A673 (cell line): Measurements from ENCODE around the gene MMP3. TPM values are rescaled to one million over a fixed set of nuclear protein-coding genes. Genes with fewer than 3 reads are reported as not detected.

ENCODE experiments used
- BruUV-seq: library from RNA; stranded (reverse); fragments of 400-500 nt; replicated peaks from 2 replicates; lab custom pipeline; 2021; lab: Mats Ljungman, UMichigan
- CTCF ChIA-PET: fragments of 300-600 bp; sonication (Branson Sonifier 250); formaldehyde crosslinking; loops from one replicate; lab custom pipeline; 2022; ENCODE audit warnings: antibody characterized with exemption; lab: Charles Lee
- POLR2A ChIA-PET: fragments of 300-600 bp; sonication (Branson Sonifier 250); formaldehyde crosslinking; loops from one replicate; lab custom pipeline; 2022; ENCODE audit warnings: antibody characterized with exemption; ENCODE audit not compliant: low non-redundant PET; lab: Charles Lee
- DNase-seq: peaks from one replicate; pipeline ENCODE4 v3.0.0-alpha.2; 2015; ENCODE audit warnings: low spot score
- H3K27ac ChIP-seq: fragments of 200-600 bp; sonication (generic); 2 replicates; pipeline ENCODE4 v1.5.1; 2016; ENCODE audit warnings: mixed run types, low read depth, mild to moderate bottlenecking, mixed read lengths, antibody characterized with exemption, low read length; ENCODE audit not compliant: poor library complexity, severe bottlenecking
- H3K27me3 ChIP-seq: fragments of 200-600 bp; sonication (generic); replicated peaks from 2 replicates; pipeline ENCODE4 v1.6.1; 2017; ENCODE audit warnings: mixed run types, low read depth, mild to moderate bottlenecking, mixed read lengths, antibody characterized with exemption, low read length; ENCODE audit not compliant: insufficient read depth, poor library complexity
- H3K36me3 ChIP-seq: fragments of 200-600 bp; sonication (generic); 2 replicates; pipeline ENCODE4 v1.6.1; 2016; ENCODE audit warnings: mixed run types, mild to moderate bottlenecking, mixed read lengths, antibody characterized with exemption, low read length; ENCODE audit not compliant: insufficient read depth, poor library complexity, severe bottlenecking
- H3K4me1 ChIP-seq: fragments of 200-600 bp; sonication (generic); 2 replicates; pipeline ENCODE4 v1.6.1; 2017; ENCODE audit warnings: mixed run types, mild to moderate bottlenecking, mixed read lengths, antibody characterized with exemption, low read length; ENCODE audit not compliant: insufficient read depth, poor library complexity, severe bottlenecking
- H3K4me3 ChIP-seq: fragments of 200-600 bp; sonication (generic); 2 replicates; pipeline ENCODE4 v1.5.1; 2016; ENCODE audit warnings: low read depth, mixed run types, mild to moderate bottlenecking, mixed read lengths, low read length; ENCODE audit not compliant: poor library complexity, severe bottlenecking
- H3K9me3 ChIP-seq: fragments of 200-600 bp; sonication (generic); 2 replicates; pipeline ENCODE4 v1.6.1; 2016; ENCODE audit warnings: mixed run types, low read depth, mild to moderate bottlenecking, mixed read lengths, antibody characterized with exemption, low read length; ENCODE audit not compliant: poor library complexity, severe bottlenecking
- CTCF ChIP-seq: fragments of 300-800, 200-600 bp; sonication (generic); conservative IDR thresholded peaks from 2 replicates; pipeline ENCODE4 v1.5.1; 2017; ENCODE audit warnings: low read depth, mild to moderate bottlenecking, antibody characterized with exemption, low read length, moderate library complexity, mixed read lengths
- EZH2 ChIP-seq: fragments of 200-600 bp; sonication (generic); IDR thresholded peaks from 2 replicates; pipeline ENCODE4 v1.6.1; 2017; ENCODE audit warnings: borderline replicate concordance, low read depth, mild to moderate bottlenecking, mixed read lengths, antibody characterized with exemption, low read length; ENCODE audit not compliant: poor library complexity, severe bottlenecking
- intact Hi-C: fragments of 100-400 bp; cut with micrococcal nuclease; formaldehyde crosslinking; loops from one replicate; pipeline ENCODE4 v1.10.0; 2022; ENCODE audit not compliant: unreplicated experiment
- total RNA-seq: library from RNA; stranded (reverse); gene quantifications from 2 replicates; pipeline ENCODE4 v1.2.3, GENCODE V29; 2021

MMP3 gene
- total RNA-seq, 1 experiment from 2014 or later: 1.3 TPM

GRCh38 chr11:102883141-102883540 lies 39.7 kb upstream of the MMP3 start:
- CTCF ChIA-PET: no interaction called here
- H3K27ac ChIP-seq: no peak overlapping the region
- TF ChIP-seq EZH2 (no peak), CTCF (no peak)
- H3K27me3 ChIP-seq: no peaks in the 10 kb centered on the region
- DNase-seq: no peak
- H3K9me3 ChIP-seq: no peaks in the 10 kb centered on the region
- no peak overlapping the region for H3K4me3 ChIP-seq
- POLR2A ChIA-PET: interaction anchor here (0.6 kb wide), 1 partner anchor 32 kb away, joined by 3 read pairs; no protein-coding TSS in a partner anchor
- BruUV-seq: no TSS peak
- H3K36me3 ChIP-seq: no peaks in the 10 kb centered on the region
- H3K4me1 ChIP-seq: no peaks in the 10 kb centered on the region
- intact Hi-C loops: no loop called here

- no peak for DNase-seq
- no TSS peak for BruUV-seq
- no peak for TF ChIP-seq CTCF
- no peak for TF ChIP-seq EZH2
- H3K4me3 ChIP-seq: no peak overlapping the region
- intact Hi-C loops: no loop called here
- CTCF ChIA-PET: no interaction called here
- POLR2A ChIA-PET: interaction anchor here (0.6 kb wide), 1 partner anchor 32 kb away, joined by 3 read pairs; no protein-coding TSS in a partner anchor
- no peaks in the 10 kb centered on the region for H3K9me3 ChIP-seq
- no peak overlapping the region for H3K27ac ChIP-seq
- H3K36me3 ChIP-seq: no peaks in the 10 kb centered on the region
- no peaks in the 10 kb centered on the region for H3K27me3 ChIP-seq
- H3K4me1 ChIP-seq: no peaks in the 10 kb centered on the region
These were observed 39.1 kb upstream of the MMP3 start for GRCh38 chr11:102882389-102883024.

- ChIA-PET POLR2A (no interaction called here), CTCF (no interaction called here)
- no TSS peak for BruUV-seq
These were observed 36.4 kb upstream of the MMP3 start for GRCh38 chr11:102879801-102880200.

More at GRCh38 chr11:102879801-102880200, 36.4 kb upstream of the MMP3 start:
- intact Hi-C loops: no loop called here
- no peaks in the 10 kb centered on the region for H3K36me3 ChIP-seq
- H3K9me3 ChIP-seq: no peaks in the 10 kb centered on the region
- no peak overlapping the region for H3K27ac ChIP-seq
- no peaks in the 10 kb centered on the region for H3K4me1 ChIP-seq
- no peak for DNase-seq
- no peak overlapping the region for H3K4me3 ChIP-seq
- no peaks in the 10 kb centered on the region for H3K27me3 ChIP-seq
- no peak for TF ChIP-seq EZH2
- no peak for TF ChIP-seq CTCF
